ENCODE measurements around the gene MLXIP.

DNA sequence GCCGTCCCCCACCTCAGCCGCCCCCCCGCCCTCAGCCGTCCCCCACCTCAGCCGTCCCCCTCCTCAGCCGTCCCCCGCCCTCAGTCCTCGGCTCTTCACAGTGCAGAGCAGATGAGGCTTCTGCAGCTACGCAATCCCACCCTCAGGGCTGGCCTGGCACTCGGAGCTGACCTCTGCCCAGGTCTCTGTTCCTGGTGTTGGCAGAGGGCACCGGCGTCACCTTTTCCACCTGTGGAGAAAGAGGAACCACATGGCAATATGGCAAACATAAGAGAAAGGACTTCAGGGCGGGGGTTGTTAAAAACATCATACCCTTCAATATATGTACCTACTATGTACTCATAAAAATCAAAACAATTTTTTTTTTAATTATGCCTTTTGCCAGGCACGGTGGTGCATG is 45.8 kb downstream of the MLXIP start:
- TF ChIP-seq, protein P1, sequence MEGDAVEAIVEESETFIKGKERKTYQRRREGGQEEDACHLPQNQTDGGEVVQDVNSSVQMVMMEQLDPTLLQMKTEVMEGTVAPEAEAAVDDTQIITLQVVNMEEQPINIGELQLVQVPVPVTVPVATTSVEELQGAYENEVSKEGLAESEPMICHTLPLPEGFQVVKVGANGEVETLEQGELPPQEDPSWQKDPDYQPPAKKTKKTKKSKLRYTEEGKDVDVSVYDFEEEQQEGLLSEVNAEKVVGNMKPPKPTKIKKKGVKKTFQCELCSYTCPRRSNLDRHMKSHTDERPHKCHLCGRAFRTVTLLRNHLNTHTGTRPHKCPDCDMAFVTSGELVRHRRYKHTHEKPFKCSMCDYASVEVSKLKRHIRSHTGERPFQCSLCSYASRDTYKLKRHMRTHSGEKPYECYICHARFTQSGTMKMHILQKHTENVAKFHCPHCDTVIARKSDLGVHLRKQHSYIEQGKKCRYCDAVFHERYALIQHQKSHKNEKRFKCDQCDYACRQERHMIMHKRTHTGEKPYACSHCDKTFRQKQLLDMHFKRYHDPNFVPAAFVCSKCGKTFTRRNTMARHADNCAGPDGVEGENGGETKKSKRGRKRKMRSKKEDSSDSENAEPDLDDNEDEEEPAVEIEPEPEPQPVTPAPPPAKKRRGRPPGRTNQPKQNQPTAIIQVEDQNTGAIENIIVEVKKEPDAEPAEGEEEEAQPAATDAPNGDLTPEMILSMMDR (conservative IDR thresholded peaks at IDR 0.05; ENCODE audit: low read length): no peak
- TF ChIP-seq EZH2phosphoT487 (IDR thresholded peaks at IDR 0.05; ENCODE audit: borderline replicate concordance, low read depth, low read length): no peak

Data from OCI-LY7 (cell line).